IPS-15b (cell line): ENCODE results near the gene NCAN.

Source experiments
- H3K27me3 ChIP-seq: one replicate; pipeline ENCODE4 v1.6.1; 2013; ENCODE audit warnings: low read length; ENCODE audit not compliant: control insufficient read depth, insufficient read depth
- H3K36me3 ChIP-seq: one replicate; pipeline ENCODE4 v1.6.1; 2013; ENCODE audit warnings: low read length; ENCODE audit not compliant: control insufficient read depth, insufficient read depth
- H3K4me1 ChIP-seq: one replicate; pipeline ENCODE4 v1.6.1; 2013; ENCODE audit warnings: mild to moderate bottlenecking, low read length; ENCODE audit not compliant: control insufficient read depth, insufficient read depth
- H3K4me3 ChIP-seq: one replicate; pipeline ENCODE4 v1.5.1; 2013; ENCODE audit warnings: low read depth, low read length
- H3K9ac ChIP-seq: one replicate; pipeline ENCODE4 v1.6.1; 2013; ENCODE audit warnings: low read depth, mild to moderate bottlenecking, low read length
- H3K9me3 ChIP-seq: one replicate; pipeline ENCODE4 v1.6.1; 2013; ENCODE audit warnings: mild to moderate bottlenecking, low read length; ENCODE audit not compliant: control insufficient read depth, insufficient read depth

The NCAN gene

GRCh38 chr19:19269952-19270694 is 58.4 kb downstream of the NCAN start:
- Histone ChIP-seq H3K9ac (no peak overlapping the region), H3K36me3 (peaks cover 7% of the 10 kb centered on the region)

DNA sequence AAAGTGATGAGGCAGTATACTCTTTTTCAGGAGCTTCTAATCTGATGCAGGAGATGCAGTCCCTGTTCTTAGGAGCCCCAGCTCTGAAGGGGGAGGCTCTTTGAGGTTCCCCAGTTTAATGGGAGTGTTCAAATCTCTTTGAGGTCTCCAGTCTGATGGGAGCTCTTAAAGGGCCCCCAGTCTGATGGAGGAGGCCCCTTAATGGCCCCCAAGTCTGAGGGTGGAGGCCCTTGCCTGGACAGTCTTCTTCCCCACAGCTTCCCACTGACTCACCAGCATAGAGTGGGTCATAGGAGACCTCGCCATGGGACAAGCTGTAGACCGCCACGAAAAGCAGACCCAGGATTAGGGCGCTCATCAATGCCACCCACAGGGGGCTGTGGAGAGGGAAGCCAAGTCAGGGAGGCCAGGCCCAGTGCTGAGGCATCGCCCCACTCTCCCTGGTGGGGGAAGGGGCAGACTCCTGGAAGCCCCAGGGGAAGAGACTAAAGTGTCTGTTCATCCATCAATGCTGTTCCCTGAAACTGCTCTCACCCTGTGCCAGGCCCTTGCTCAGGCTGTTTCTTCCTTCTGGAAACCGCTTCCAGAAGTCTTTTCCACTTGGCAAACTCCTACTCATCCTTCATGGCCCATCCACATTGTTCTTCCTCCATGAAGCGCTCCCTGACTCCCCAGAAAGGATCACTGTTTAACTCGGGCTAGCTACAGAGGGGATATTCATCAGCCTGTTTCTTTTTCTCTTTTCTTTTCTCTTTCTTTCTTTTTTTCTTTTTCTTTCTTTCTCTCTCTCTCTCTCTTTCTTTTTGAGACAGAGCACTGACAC is 59.2 kb downstream of the NCAN start:
- no peaks in the 10 kb centered on the region for H3K9me3 ChIP-seq
- H3K9ac ChIP-seq, result no peak overlapping the region
- H3K4me3 ChIP-seq, result no peak overlapping the region
- peaks cover 10% of the 10 kb centered on the region for H3K36me3 ChIP-seq
- H3K27me3 ChIP-seq, result peaks cover 5% of the 10 kb centered on the region
- H3K4me1 ChIP-seq, result peaks cover 2% of the 10 kb centered on the region

More at GRCh38 chr19:19269952-19270694, 58.4 kb downstream of the NCAN start:
- Histone ChIP-seq H3K27me3 (peaks cover 5% of the 10 kb centered on the region), H3K9me3 (no peaks in the 10 kb centered on the region), H3K4me3 (no peak overlapping the region), H3K4me1 (peaks cover 2% of the 10 kb centered on the region)

DNA sequence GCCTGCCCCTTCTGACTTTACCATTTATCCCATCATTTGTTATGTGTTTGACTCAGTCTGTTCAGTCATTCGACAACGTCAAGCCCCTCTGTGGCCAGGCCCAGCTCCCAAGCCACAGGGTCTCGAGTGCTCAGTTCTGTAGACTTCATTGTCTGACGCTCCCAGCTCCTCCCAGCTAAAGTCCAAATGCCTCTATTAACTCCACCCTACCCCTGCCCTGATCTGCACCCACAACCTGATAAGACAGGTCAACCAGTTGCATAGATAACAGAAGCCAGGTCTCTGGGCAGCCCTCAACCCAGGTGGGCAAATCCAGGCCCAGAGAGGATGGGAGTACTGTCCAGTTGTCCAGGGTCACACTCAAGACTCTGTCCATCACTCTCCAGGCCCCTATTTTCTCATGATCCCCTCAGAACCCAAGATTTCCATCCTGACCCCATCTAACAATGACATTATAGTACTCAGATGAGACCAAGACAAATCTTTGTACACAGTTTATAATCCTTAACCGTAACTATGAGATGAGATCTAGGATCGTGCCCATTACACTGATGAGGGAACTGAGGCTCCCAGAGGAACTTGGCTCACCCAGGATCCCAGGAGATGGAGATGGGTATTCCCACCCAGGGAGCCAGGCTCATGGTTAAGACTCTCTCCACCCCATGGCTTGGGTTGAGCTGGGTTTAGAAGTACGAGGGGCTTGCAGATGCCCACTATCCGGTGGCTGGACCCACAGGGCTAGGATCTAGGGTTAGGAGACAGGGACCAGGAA is 60.3 kb downstream of the NCAN start:
- peak overlapping the region; percentile 43 for H3K4me3 ChIP-seq
- H3K9ac ChIP-seq, result no peak overlapping the region
- H3K27me3 ChIP-seq, result peaks cover 5% of the 10 kb centered on the region
- H3K4me1 ChIP-seq, result peaks cover 2% of the 10 kb centered on the region
- no peaks in the 10 kb centered on the region for H3K9me3 ChIP-seq
- H3K36me3 ChIP-seq, result peaks cover 18% of the 10 kb centered on the region

DNA sequence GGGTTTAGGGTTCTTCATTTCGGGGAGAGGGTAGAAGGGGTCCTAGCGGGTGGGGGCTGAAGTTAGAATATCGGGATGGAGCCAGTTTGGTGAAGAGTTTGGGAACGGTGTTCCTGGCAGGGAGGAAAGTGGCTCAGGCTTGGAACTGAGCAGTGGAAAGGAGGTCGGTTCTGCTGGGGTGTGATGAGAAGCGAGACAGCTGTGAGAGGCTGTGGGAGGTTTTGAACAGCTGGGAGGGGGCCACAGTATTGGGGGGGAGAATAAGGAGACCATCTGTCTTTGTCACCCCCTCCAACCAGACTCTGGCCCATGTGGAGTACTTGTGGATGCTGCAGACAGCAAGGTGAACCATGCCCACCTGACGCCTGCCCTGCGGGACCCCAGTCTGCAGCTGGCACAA is 62.4 kb downstream of the NCAN start:
- Histone ChIP-seq H3K36me3 (peaks cover 38% of the 10 kb centered on the region), H3K9me3 (no peaks in the 10 kb centered on the region), H3K4me1 (peaks cover 2% of the 10 kb centered on the region), H3K27me3 (peaks cover 4% of the 10 kb centered on the region), H3K9ac (no peak overlapping the region), H3K4me3 (no peak overlapping the region)

GRCh38 chr19:19274716-19275565 is 63.2 kb downstream of the NCAN start:
- Histone ChIP-seq H3K9ac (no peak overlapping the region), H3K36me3 (peaks cover 45% of the 10 kb centered on the region), H3K27me3 (peaks cover 4% of the 10 kb centered on the region), H3K4me3 (no peak overlapping the region), H3K4me1 (peaks cover 2% of the 10 kb centered on the region), H3K9me3 (no peaks in the 10 kb centered on the region)

GRCh38 chr19:19276386-19276785 is 64.6 kb downstream of the NCAN start:
- peaks cover 58% of the 10 kb centered on the region for H3K36me3 ChIP-seq
- H3K27me3 ChIP-seq, result peaks cover 4% of the 10 kb centered on the region
- H3K4me3 ChIP-seq, result no peak overlapping the region

GRCh38 chr19:19276851-19277250 is 65.1 kb downstream of the NCAN start:
- Histone ChIP-seq H3K4me1 (peaks cover 2% of the 10 kb centered on the region), H3K36me3 (peaks cover 63% of the 10 kb centered on the region), H3K27me3 (peaks cover 4% of the 10 kb centered on the region), H3K9ac (no peak overlapping the region), H3K9me3 (no peaks in the 10 kb centered on the region), H3K4me3 (no peak overlapping the region)

More at GRCh38 chr19:19276386-19276785, 64.6 kb downstream of the NCAN start:
- Histone ChIP-seq H3K4me1 (peaks cover 2% of the 10 kb centered on the region), H3K9ac (no peak overlapping the region), H3K9me3 (no peaks in the 10 kb centered on the region)

DNA sequence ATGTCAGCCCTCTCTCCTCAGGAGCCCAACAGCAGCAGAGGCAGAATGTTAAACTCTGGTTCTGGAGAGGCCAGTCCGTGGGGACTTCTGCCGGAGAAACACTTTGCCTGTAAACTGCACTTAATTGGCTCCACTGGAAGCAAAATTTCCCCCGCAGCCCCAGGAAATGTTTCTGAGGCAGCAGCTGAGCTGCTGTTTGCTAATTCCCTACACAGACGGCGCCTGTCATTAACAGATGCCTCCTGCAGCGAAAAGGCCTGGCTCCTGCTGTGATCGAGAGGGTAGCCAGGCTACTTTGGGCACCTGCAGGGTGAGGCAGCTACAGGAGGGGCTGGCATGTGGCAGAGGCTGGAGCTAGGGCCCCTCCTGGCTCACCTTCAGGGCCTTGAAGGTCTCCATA is 66.6 kb downstream of the NCAN start:
- Histone ChIP-seq H3K9me3 (no peaks in the 10 kb centered on the region), H3K4me1 (no peaks in the 10 kb centered on the region), H3K4me3 (no peak overlapping the region), H3K36me3 (peaks cover 63% of the 10 kb centered on the region), H3K9ac (no peak overlapping the region), H3K27me3 (no peaks in the 10 kb centered on the region)

DNA sequence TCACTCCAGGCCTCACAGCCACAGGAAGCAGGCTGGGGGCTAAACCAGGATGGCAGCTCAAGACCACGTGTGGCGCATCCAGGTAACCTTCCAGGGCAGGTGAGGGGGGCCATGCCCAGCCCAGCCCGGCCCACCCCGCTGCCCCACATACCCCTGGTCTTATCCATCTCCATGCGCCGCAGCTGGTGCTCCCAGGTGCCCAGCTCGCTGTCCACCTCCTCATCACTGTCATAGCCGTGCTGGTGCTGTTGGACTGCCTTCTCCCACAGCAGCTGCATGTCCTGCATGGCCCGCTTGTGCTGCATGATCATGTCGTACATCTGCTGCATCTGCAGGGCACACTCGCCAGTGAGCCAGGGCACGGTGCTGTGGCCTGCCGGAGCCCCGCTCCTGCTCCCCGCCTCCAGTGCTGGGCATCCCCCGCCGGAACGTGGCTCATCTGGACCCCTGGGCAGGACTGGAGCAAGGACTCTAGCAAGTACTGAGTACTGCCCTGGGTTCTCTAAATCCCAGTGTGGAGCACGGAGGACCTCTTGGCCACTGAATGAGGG is 67.4 kb downstream of the NCAN start:
- Histone ChIP-seq H3K9me3 (no peaks in the 10 kb centered on the region), H3K4me1 (no peaks in the 10 kb centered on the region), H3K36me3 (peaks cover 63% of the 10 kb centered on the region), H3K9ac (no peak overlapping the region), H3K4me3 (no peak overlapping the region), H3K27me3 (no peaks in the 10 kb centered on the region)

GRCh38 chr19:19279853-19280252 is 68.1 kb downstream of the NCAN start:
- Histone ChIP-seq H3K9me3 (no peaks in the 10 kb centered on the region), H3K4me1 (no peaks in the 10 kb centered on the region), H3K4me3 (no peak overlapping the region), H3K9ac (no peak overlapping the region), H3K27me3 (no peaks in the 10 kb centered on the region), H3K36me3 (peaks cover 61% of the 10 kb centered on the region)

DNA sequence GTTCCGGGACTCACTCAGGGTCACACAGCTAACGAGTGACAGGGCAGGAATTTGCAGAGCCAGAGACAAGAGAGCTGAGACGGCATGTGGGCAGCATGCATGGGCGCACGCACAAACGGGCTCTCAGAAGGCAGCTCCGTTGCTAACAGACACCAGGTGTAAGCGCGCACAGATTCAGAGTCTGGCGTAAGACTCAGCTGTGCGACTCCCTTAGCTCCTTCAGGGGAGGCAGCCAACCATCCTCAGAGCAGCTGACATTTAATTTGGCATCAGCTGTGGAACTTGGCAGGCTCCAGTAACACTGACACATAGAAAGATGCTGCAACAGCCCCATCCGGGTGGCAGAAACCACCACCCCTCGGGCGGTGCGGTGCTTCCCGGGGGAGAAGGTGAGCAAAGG is 68.8 kb downstream of the NCAN start:
- Histone ChIP-seq H3K36me3 (peaks cover 58% of the 10 kb centered on the region), H3K4me3 (no peak overlapping the region), H3K9ac (no peak overlapping the region)

More for the DNA sequence above, 68.8 kb downstream of the NCAN start:
- no peaks in the 10 kb centered on the region for H3K27me3 ChIP-seq
- H3K9me3 ChIP-seq, result no peaks in the 10 kb centered on the region
- no peaks in the 10 kb centered on the region for H3K4me1 ChIP-seq
